Esophagus squamous epithelium (tissue), 5 donors: ENCODE measurements around the gene TM9SF1. TPM values are rescaled to one million over a fixed set of nuclear protein-coding genes. Genes with fewer than 3 reads are reported as not detected.

Experiments
- DNase-seq: peaks from one replicate; lab custom pipeline; 2025; lab: John Stamatoyannopoulos, UW
- H3K27ac ChIP-seq, 4 donors: fragments of 200-600 bp; sonication (generic); one replicate each; pipeline ENCODE4 v1.5.1; 2016 to 2019; ENCODE audit warnings: mild to moderate bottlenecking in 1 of 4
- H3K27me3 ChIP-seq, 4 donors: fragments of 200-600 bp; sonication (generic); 1 replicate in 3 of 4; 2 replicates in 1 of 4; pipeline versions ENCODE4 v1.5.1 to v1.6.0; 2017 to 2021; ENCODE audit warnings: antibody characterized with exemption in 1 of 4
- H3K36me3 ChIP-seq, 3 donors: fragments of 200-600 bp; sonication (generic); one replicate each; pipeline ENCODE4 v1.5.1; 2016 to 2019
- H3K4me1 ChIP-seq, 3 donors: fragments of 200-600 bp; sonication (generic); one replicate each; pipeline ENCODE4 v1.5.1; 2017 to 2019
- H3K4me3 ChIP-seq, 4 donors: fragments of 200-600 bp; sonication (generic); 1 replicate in 3 of 4; 2 replicates in 1 of 4; pipeline ENCODE4 v1.5.1; 2016 to 2019; ENCODE audit warnings: mild to moderate bottlenecking in 2 of 4, moderate library complexity in 1 of 4
- H3K9me3 ChIP-seq, 3 donors: fragments of 200-600 bp; sonication (generic); one replicate each; pipeline ENCODE4 v1.5.1; 2016 to 2019
- POLR2A ChIP-seq, 4 donors: fragments of 450-650 bp; IDR thresholded peaks; one replicate each; pipeline ENCODE4 v1.6.1; 2017; ENCODE audit warnings: antibody characterized with exemption in 4 of 4, mild to moderate bottlenecking in 4 of 4, moderate library complexity in 3 of 4
- WGBS, 2 donors: methylation state at CpG; one replicate each; pipeline ENCODE4 v1.1.5; 2018; 5-methylcytosine and 5-hydroxymethylcytosine counted together
- intact Hi-C: fragments of 100-400 bp; cut with DNase I; formaldehyde crosslinking; loops from one replicate; pipeline ENCODE4 v1.15.0; 2022
- total RNA-seq, 4 donors: library from RNA; depleted of rRNA; stranded (reverse); fragments of >200 nt; gene quantifications; one replicate each; pipeline ENCODE4 v1.1.0, GENCODE V29; 2016
- TF ChIP-seq, protein P1 (sequence below), 6 experiments: fragments of 450-650 bp in 4 of 6; fragments of 200-600 bp in 2 of 6; sonication (generic) in 2 of 6; IDR thresholded peaks; one replicate each; pipeline ENCODE4 v1.5.1; 2016 to 2019; ENCODE audit warnings: antibody characterized with exemption in 6 of 6, mild to moderate bottlenecking in 4 of 6, moderate library complexity in 4 of 6
- donor health status: DM: yes; HTN: yes; CAD: no.

The TM9SF1 gene
- total RNA-seq, 4 donors from 2014 or later = 36.4 to 51.3 (median 44.6) TPM

GRCh38 chr14:24177891-24178290, 17.4 kb downstream of the TM9SF1 start:
- Histone ChIP-seq H3K9me3 (no peaks in the 10 kb centered on the region), H3K27ac (no peak overlapping the region), H3K4me3 (no peak overlapping the region), H3K36me3 (peaks cover 22 to 78% (median 39%) of the 10 kb centered on the region in 3 donors), H3K4me1 (peaks cover 0 to 12% (median 9%) of the 10 kb centered on the region in 3 donors), H3K27me3 (no peaks in the 10 kb centered on the region)
- TF ChIP-seq, protein P1, sequence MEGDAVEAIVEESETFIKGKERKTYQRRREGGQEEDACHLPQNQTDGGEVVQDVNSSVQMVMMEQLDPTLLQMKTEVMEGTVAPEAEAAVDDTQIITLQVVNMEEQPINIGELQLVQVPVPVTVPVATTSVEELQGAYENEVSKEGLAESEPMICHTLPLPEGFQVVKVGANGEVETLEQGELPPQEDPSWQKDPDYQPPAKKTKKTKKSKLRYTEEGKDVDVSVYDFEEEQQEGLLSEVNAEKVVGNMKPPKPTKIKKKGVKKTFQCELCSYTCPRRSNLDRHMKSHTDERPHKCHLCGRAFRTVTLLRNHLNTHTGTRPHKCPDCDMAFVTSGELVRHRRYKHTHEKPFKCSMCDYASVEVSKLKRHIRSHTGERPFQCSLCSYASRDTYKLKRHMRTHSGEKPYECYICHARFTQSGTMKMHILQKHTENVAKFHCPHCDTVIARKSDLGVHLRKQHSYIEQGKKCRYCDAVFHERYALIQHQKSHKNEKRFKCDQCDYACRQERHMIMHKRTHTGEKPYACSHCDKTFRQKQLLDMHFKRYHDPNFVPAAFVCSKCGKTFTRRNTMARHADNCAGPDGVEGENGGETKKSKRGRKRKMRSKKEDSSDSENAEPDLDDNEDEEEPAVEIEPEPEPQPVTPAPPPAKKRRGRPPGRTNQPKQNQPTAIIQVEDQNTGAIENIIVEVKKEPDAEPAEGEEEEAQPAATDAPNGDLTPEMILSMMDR (IDR thresholded peaks at IDR 0.05) = no peak
- no peak for TF ChIP-seq POLR2A (IDR thresholded peaks at IDR 0.05)
- 93% methylated on average over 4 to 10 of the region's 14 CpGs for whole genome bisulfite sequencing, 2 donors
- intact Hi-C loops = no loop called here
- DNase-seq = no peak

DNA sequence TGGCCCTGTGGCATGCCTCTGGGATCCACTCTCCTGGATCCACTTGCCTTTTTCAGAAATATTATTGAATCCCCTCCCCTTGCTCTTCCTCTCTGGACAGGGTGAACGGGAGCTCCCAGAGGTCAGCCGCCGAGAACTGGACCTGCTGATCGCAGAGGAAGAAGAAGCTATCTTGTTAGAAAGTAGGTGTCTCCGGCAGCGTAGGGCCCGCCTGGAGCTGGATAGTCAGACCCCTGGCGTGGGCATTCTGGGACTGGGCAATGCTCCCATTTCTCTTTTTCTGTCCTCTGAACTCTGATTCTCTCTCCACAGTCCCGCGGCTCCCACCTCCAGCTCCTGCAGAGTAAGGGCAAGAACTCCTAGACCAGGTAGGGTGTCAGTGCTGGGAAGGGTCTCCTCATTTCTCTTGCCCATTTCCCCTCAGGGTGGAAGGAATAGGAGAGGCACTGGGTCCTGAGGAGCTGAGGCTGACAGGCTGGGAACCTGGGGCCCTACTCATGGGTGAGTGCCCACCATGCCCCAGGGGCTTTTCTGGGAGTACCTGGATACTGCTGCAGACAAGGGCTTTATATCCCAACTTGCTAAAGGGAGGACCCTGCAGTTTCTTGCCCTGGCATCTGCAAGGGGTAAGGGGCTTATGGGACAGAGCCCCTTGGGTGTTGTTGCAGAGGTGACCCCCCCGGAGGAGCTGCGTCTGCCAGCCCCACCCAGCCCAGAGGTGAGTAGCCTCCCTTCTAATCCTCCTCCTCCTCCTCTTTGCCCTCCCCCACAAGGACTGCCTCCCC, 18.0 kb downstream of the TM9SF1 start:
- Histone ChIP-seq H3K27me3 (no peaks in the 10 kb centered on the region), H3K4me3 (no peak overlapping the region), H3K27ac (no peak overlapping the region), H3K4me1 (peaks cover 0 to 17% (median 9%) of the 10 kb centered on the region in 3 donors), H3K36me3 (peaks cover 17 to 71% (median 36%) of the 10 kb centered on the region in 3 donors), H3K9me3 (no peaks in the 10 kb centered on the region)
- TF ChIP-seq, protein P1 (IDR thresholded peaks at IDR 0.05) = no peak
- no peak for TF ChIP-seq POLR2A (IDR thresholded peaks at IDR 0.05)
- DNase-seq = no peak
- intact Hi-C loops = no loop called here
- WGBS, 2 donors = 89 to 90% methylated on average over 8 of the region's 12 CpGs

DNA sequence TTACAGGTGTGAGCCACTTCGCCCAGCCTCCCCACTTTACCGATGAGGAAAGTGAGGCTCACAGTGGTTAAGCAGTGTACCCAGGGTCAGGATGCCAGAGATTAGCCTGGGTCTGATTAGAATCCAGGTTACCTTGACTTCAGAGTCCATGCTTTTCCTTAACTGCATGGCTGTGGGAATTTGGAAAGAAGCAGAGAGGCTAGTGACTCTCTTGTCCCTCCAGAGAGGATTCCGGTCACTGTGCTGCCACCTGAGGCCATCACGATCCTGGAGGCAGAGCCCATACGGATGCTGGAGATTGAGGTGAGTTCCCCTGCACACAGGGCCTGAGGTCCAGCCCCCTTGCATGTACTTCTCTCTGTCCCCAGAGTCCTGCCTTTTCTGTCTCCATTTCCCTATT, 18.6 kb downstream of the TM9SF1 start:
- peaks cover 0 to 23% (median 12%) of the 10 kb centered on the region in 3 donors for H3K4me1 ChIP-seq
- H3K27me3 ChIP-seq = no peaks in the 10 kb centered on the region
- H3K36me3 ChIP-seq = peaks cover 11 to 65% (median 35%) of the 10 kb centered on the region in 3 donors
- WGBS, 2 donors = 91 to 100% methylated on average over 1 to 5 of the region's 5 CpGs
- TF ChIP-seq, protein P1 (IDR thresholded peaks at IDR 0.05) = no peak
- TF ChIP-seq POLR2A (IDR thresholded peaks at IDR 0.05) = no peak
- H3K9me3 ChIP-seq = no peaks in the 10 kb centered on the region
- no peak overlapping the region for H3K4me3 ChIP-seq
- no peak for DNase-seq
- intact Hi-C loops = no loop called here
- no peak overlapping the region for H3K27ac ChIP-seq

- no peak for DNase-seq
- Histone ChIP-seq H3K4me3 (peak overlapping the region in 1 of 4 donors; percentile 34), H3K36me3 (peaks cover 0 to 56% (median 6%) of the 10 kb centered on the region in 3 donors), H3K4me1 (peaks cover 0 to 24% (median 5%) of the 10 kb centered on the region in 3 donors), H3K27me3 (no peaks in the 10 kb centered on the region), H3K27ac (peak overlapping the region in 1 of 4 donors; percentile 69), H3K9me3 (no peaks in the 10 kb centered on the region)
- 64 to 79% methylated on average over 6 to 9 of the region's 20 CpGs for WGBS, 2 donors
- intact Hi-C loops = no loop called here
- TF ChIP-seq POLR2A (IDR thresholded peaks at IDR 0.05) = no peak
- TF ChIP-seq, protein P1 (IDR thresholded peaks at IDR 0.05) = no peak
Measured at GRCh38 chr14:24172871-24173281, 22.4 kb downstream of the TM9SF1 start.

GRCh38 chr14:24172261-24172860, 22.9 kb downstream of the TM9SF1 start:
- intact Hi-C loops = no loop called here
- Histone ChIP-seq H3K27me3 (no peaks in the 10 kb centered on the region), H3K36me3 (peaks cover 0 to 56% (median 6%) of the 10 kb centered on the region in 3 donors), H3K27ac (peak overlapping the region in 2 of 4 donors; percentile 50 to 69), H3K4me3 (peak overlapping the region in 3 of 4 donors; percentile 27 to 42 (median 34)), H3K9me3 (no peaks in the 10 kb centered on the region), H3K4me1 (peaks cover 0 to 24% (median 5%) of the 10 kb centered on the region in 3 donors)
- no peak for DNase-seq
- 51 to 94% methylated on average over 7 to 9 of the region's 30 CpGs for WGBS, 2 donors
- TF ChIP-seq, protein P1 (IDR thresholded peaks at IDR 0.05) = no peak
- no peak for TF ChIP-seq POLR2A (IDR thresholded peaks at IDR 0.05)
